ENCODE data around the gene SYT1.

Gene SYT1

GRCh38 chr12:79454338-79454843 is 589.8 kb downstream of the SYT1 start:
- peak; percentile 54 for DNase-seq

DNA sequence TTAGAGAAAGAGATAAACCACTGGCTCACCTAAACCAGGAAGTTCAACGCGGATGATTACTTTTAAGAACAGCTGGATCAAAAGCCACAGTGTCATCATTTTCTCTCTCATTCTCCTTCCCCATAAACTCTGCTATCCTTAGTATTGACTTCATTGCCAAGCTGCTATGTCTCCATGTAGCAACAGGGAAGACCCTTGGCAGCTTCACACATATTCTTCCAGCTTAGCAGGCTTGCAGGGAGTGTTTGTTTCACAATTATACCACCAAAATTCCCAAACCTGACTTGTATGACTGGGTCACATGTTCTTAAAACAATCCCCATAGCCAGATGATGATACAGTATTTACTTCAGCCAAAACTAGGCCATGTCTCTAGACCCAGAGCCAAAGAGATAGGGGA is 590.7 kb downstream of the SYT1 start:
- no peak for DNase-seq

DNA sequence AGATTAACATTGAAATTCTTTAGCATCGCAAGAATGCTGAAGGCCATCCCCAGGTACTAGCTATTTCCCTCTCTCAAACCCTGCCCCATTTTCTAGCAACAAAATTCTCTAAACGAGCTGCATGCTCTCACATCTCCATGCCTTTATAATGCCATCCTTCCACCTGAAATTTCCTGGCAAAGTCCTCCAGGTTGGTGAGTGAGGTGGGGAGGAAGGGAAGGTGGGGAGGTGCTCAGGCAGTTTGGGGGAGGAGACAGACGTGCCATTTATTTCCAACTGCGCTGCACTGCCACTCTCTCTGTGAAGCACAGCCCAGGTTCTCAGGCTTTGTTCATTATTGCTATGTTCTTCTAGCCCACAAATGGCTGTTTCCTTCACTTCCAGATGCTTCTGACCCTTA is 617.7 kb downstream of the SYT1 start:
- DNase-seq: no peak

DNA sequence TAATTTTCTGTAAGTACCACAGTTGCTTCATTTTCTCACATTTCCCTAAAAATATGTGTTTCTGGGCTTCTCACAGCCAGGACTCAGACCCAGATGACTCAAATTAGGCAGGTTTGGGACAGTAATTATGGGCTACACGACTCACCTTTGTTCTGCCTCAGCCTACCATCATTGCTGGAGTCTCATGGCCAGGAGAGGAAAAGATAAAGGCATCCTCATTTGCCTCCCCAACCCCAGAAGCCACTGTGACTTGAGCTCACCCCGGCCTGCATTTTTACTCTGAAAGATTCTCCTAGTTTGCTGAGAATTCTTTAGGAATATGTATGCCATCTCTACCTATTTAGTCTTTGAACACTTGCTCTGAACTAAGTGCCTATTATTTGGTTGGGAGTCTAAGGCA is 618.3 kb downstream of the SYT1 start:
- DNase-seq: no peak

- no peak for DNase-seq
Observed at GRCh38 chr12:79486154-79486553, 621.6 kb downstream of the SYT1 start.

DNA sequence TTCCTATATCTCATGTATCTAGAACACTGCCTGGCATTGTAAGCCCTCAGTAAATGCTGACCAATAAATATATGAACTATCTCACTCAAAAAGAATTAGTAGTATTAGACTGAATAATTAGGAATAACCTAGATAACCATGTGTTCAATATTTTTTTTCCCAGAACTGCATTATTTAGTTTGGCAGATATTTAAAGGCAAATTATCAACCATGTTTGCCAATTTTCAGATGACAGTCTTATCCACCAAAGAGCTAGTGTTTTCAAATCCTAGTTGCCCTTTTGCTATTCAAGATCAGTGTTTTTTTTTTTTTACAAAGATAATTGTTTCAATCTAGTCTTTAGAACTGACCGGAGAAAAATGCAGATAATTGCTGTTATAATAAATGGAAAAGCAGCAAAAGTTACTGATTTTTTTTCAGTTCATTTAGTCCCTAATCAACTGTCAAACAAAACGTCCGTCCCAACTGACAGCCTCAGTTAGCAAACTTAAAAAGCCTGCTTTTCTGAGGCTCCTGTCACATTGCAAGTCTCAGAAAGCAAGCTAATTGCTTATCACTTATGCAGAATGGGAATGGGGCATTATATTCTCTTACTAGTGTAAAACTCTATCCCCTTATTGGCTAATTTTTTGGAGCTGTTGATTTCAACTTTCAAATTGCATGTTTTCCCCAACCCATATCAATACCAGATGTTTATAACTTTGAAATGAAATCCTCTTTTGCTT is 623.0 kb downstream of the SYT1 start:
- no peak for DNase-seq

Measured in fibroblast of skin of right quadriceps (primary cell).